ENCODE results near the gene TRPC6.

Gene TRPC6

DNA sequence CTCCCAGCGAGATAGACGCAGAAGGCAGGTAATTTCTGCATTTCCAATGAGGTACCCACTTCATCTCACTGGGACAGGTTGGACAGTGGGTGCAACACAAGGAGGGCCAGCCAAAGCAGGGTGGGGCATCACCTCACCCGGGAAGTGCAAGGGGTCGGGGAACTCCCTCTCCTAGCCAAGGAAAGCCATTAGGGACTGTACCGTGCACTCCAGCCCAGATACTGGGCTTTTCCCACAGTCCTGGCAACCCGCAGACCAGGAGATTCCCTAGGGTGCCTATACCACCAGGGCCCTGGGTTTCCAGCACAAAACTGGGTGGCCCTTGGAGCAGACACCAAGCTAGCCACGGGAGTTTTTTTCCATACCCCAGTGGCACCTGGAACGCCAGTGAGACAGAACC is 17.2 kb downstream of the TRPC6 start:
- no peak overlapping the region for H2AFZ ChIP-seq (ENCODE audit: low read length)
- no peaks in the 10 kb centered on the region for H3K9me3 ChIP-seq (ENCODE audit: low read length)
- no peak overlapping the region for H3K4me3 ChIP-seq (ENCODE audit: low read depth, low read length, poor library complexity, severe bottlenecking)
- no peak overlapping the region for H3K4me2 ChIP-seq (ENCODE audit: low read length)
- H4K20me1 ChIP-seq (ENCODE audit: insufficient read depth, low read length) = no peaks in the 10 kb centered on the region
- H3K79me2 ChIP-seq (ENCODE audit: insufficient read depth, low read length) = no peaks in the 10 kb centered on the region
- no peak overlapping the region for H3K27ac ChIP-seq (ENCODE audit: low read depth, low read length, poor library complexity, severe bottlenecking)
- TF ChIP-seq EZH2 (IDR thresholded peaks at IDR 0.05; ENCODE audit: borderline replicate concordance, low read length) = no peak
- TF ChIP-seq, protein P1, sequence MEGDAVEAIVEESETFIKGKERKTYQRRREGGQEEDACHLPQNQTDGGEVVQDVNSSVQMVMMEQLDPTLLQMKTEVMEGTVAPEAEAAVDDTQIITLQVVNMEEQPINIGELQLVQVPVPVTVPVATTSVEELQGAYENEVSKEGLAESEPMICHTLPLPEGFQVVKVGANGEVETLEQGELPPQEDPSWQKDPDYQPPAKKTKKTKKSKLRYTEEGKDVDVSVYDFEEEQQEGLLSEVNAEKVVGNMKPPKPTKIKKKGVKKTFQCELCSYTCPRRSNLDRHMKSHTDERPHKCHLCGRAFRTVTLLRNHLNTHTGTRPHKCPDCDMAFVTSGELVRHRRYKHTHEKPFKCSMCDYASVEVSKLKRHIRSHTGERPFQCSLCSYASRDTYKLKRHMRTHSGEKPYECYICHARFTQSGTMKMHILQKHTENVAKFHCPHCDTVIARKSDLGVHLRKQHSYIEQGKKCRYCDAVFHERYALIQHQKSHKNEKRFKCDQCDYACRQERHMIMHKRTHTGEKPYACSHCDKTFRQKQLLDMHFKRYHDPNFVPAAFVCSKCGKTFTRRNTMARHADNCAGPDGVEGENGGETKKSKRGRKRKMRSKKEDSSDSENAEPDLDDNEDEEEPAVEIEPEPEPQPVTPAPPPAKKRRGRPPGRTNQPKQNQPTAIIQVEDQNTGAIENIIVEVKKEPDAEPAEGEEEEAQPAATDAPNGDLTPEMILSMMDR (IDR thresholded peaks at IDR 0.05; ENCODE audit: low read length) = no peak
- peaks cover 7% of the 10 kb centered on the region for H3K4me1 ChIP-seq (ENCODE audit: insufficient read depth, low read length, severe bottlenecking)
- no peaks in the 10 kb centered on the region for H3K36me3 ChIP-seq (ENCODE audit: insufficient read depth, low read length)
- H3K9ac ChIP-seq (ENCODE audit: low read length) = no peak overlapping the region
- no peaks in the 10 kb centered on the region for H3K9me2 ChIP-seq (ENCODE audit: low read depth, low read length)
- H3F3A ChIP-seq (ENCODE audit: insufficient read depth, low read length) = no peaks in the 10 kb centered on the region
- no peaks in the 10 kb centered on the region for H3K27me3 ChIP-seq (ENCODE audit: insufficient read depth, low read length)

DNA sequence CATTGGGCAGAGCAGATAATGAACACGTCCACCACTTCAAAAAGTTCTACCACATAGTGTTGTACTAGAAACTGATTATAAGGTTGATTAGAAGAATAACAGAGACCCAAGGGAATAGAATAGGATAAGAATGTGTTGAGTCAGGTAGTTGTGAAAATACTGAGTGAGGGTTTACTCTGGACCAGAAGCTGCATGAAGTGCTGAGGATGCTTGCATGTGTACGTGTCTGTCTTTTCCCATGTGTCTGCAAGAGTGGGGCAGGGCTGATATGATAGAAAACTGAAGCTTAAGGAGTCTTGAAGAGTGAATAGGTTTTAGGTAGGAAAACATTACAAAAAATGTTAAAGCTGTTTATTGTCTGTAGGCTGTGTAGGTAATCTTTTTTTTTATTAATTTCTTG is 20.6 kb downstream of the TRPC6 start:
- no peaks in the 10 kb centered on the region for H3K27me3 ChIP-seq (ENCODE audit: insufficient read depth, low read length)
- no peaks in the 10 kb centered on the region for H3K79me2 ChIP-seq (ENCODE audit: insufficient read depth, low read length)
- H3K36me3 ChIP-seq (ENCODE audit: insufficient read depth, low read length) = no peaks in the 10 kb centered on the region
- no peak overlapping the region for H3K4me2 ChIP-seq (ENCODE audit: low read length)
- no peak overlapping the region for H3K4me3 ChIP-seq (ENCODE audit: low read depth, low read length, poor library complexity, severe bottlenecking)
- H3K9me2 ChIP-seq (ENCODE audit: low read depth, low read length) = no peaks in the 10 kb centered on the region
- H3K9ac ChIP-seq (ENCODE audit: low read length) = no peak overlapping the region
- TF ChIP-seq, protein P1 (IDR thresholded peaks at IDR 0.05; ENCODE audit: low read length) = no peak
- no peak for TF ChIP-seq EZH2 (IDR thresholded peaks at IDR 0.05; ENCODE audit: borderline replicate concordance, low read length)
- no peaks in the 10 kb centered on the region for H4K20me1 ChIP-seq (ENCODE audit: insufficient read depth, low read length)
- no peaks in the 10 kb centered on the region for H3K9me3 ChIP-seq (ENCODE audit: low read length)
- peaks cover 7% of the 10 kb centered on the region for H3K4me1 ChIP-seq (ENCODE audit: insufficient read depth, low read length, severe bottlenecking)
- no peak overlapping the region for H3K27ac ChIP-seq (ENCODE audit: low read depth, low read length, poor library complexity, severe bottlenecking)
- no peaks in the 10 kb centered on the region for H3F3A ChIP-seq (ENCODE audit: insufficient read depth, low read length)
- H2AFZ ChIP-seq (ENCODE audit: low read length) = no peak overlapping the region

DNA sequence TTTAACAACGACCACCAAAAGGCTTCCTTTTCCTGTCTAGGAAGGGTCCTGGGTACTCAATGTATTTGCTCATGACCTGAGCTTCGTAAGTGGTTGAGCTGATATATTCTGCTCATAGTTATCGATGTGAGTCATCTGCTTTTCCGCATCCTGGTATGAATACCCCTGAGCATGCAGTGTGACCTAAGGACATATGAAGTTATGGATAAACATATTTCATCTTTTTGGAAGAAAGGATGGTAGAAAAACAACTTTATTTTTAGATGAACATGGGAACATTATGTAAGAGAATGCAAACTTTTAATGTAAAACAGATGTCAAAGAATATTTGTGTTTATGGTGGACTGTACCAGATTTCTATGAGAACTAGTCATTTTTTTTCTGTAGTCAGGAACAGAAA is 28.4 kb downstream of the TRPC6 start:
- H3K36me3 ChIP-seq (ENCODE audit: insufficient read depth, low read length) = no peaks in the 10 kb centered on the region
- H3K79me2 ChIP-seq (ENCODE audit: insufficient read depth, low read length) = no peaks in the 10 kb centered on the region
- TF ChIP-seq, protein P1 (IDR thresholded peaks at IDR 0.05; ENCODE audit: low read length) = no peak
- TF ChIP-seq EZH2 (IDR thresholded peaks at IDR 0.05; ENCODE audit: borderline replicate concordance, low read length) = no peak
- no peak overlapping the region for H3K4me2 ChIP-seq (ENCODE audit: low read length)
- H2AFZ ChIP-seq (ENCODE audit: low read length) = no peak overlapping the region
- peaks cover 4% of the 10 kb centered on the region; the same call in 1 of the 2 replicates for H3K9me3 ChIP-seq (ENCODE audit: low read length)
- H3K27ac ChIP-seq (ENCODE audit: low read depth, low read length, poor library complexity, severe bottlenecking) = no peak overlapping the region
- H3K4me3 ChIP-seq (ENCODE audit: low read depth, low read length, poor library complexity, severe bottlenecking) = no peak overlapping the region
- peaks cover 21% of the 10 kb centered on the region for H3K4me1 ChIP-seq (ENCODE audit: insufficient read depth, low read length, severe bottlenecking)
- H3K9me2 ChIP-seq (ENCODE audit: low read depth, low read length) = no peaks in the 10 kb centered on the region
- H3K27me3 ChIP-seq (ENCODE audit: insufficient read depth, low read length) = no peaks in the 10 kb centered on the region
- H3K9ac ChIP-seq (ENCODE audit: low read length) = no peak overlapping the region
- H4K20me1 ChIP-seq (ENCODE audit: insufficient read depth, low read length) = no peaks in the 10 kb centered on the region
- no peaks in the 10 kb centered on the region for H3F3A ChIP-seq (ENCODE audit: insufficient read depth, low read length)

Measured in OCI-LY1 (cell line).